Ascending aorta (tissue), 2 donors: ENCODE data around the gene SIM2. TPM values are rescaled to one million over a fixed set of nuclear protein-coding genes. Genes with fewer than 3 reads are reported as not detected.
A peak's percentile ranks its signal among the peaks of the same experiment; 100 is the strongest.

Experiments used
- DNase-seq, 2 donors: peaks; one replicate each; pipeline ENCODE4 v3.0.0-alpha.2; 2019; ENCODE audit warnings: low spot score in 2 of 2
- H3K27ac ChIP-seq, 2 donors: fragments of 200-600 bp; sonication (generic); one replicate each; pipeline ENCODE4 v1.5.1; 2016 to 2017; ENCODE audit warnings: mild to moderate bottlenecking in 1 of 2
- H3K27me3 ChIP-seq: fragments of 200-600 bp; sonication (generic); one replicate; pipeline ENCODE4 v1.5.1; 2017
- H3K36me3 ChIP-seq, 2 donors: fragments of 200-600 bp; sonication (generic); one replicate each; pipeline ENCODE4 v1.5.1; 2016
- H3K4me1 ChIP-seq, 2 donors: fragments of 200-600 bp; sonication (generic); one replicate each; pipeline ENCODE4 v1.5.1; 2016 to 2017; ENCODE audit warnings: mild to moderate bottlenecking in 1 of 2
- H3K4me3 ChIP-seq, 2 donors: fragments of 200-600 bp; sonication (generic); one replicate each; pipeline ENCODE4 v1.5.1; 2016 to 2017; ENCODE audit warnings: mild to moderate bottlenecking in 1 of 2
- H3K9me3 ChIP-seq, 2 donors: fragments of 200-600 bp; sonication (generic); one replicate each; pipeline ENCODE4 v1.5.1; 2016
- intact Hi-C: fragments of 100-400 bp; cut with DNase I; formaldehyde crosslinking; loops from one replicate; pipeline ENCODE4 v1.15.1; 2023
- total RNA-seq: library from RNA; depleted of rRNA; stranded (reverse); fragments of >200 nt; gene quantifications from one replicate; pipeline ENCODE4 v1.1.0, GENCODE V29; 2016
- TF ChIP-seq, protein P1 (sequence below), 3 experiments: fragments of 200-600 bp in 2 of 3; fragments of 450-650 bp in 1 of 3; sonication (generic) in 2 of 3; IDR thresholded peaks; one replicate each; pipeline ENCODE4 v1.5.1; 2016 to 2019; ENCODE audit warnings: antibody characterized with exemption in 3 of 3, mild to moderate bottlenecking in 1 of 3, moderate library complexity in 1 of 3

SIM2 gene
- total RNA-seq, 1 donor from 2014 or later = not detected

DNA sequence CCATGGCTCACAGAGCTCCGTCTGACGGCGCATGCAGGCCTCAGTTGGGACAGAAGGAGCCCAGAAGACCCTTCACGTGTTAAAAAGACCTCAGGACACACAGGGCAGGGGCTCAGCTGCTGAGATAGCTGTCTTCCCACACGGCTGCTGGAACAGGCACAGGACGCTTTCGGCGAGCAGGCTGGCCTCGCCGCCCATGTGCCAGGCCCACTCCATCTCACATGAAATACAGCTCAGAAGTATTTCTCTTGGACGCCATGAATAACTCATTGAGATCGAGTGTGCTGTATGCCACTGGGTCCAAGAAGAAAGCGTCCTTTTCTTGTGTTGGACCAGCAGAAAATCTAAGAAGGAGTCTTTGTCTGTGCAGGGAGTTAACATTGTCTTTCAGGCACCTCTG, 69.6 kb downstream of the SIM2 start:
- intact Hi-C loops = no loop called here
- Histone ChIP-seq H3K36me3 (peaks cover 0 to 3% of the 10 kb centered on the region in 2 donors), H3K4me1 (peaks cover 0 to 2% of the 10 kb centered on the region in 2 donors), H3K27ac (no peak overlapping the region), H3K4me3 (no peak overlapping the region), H3K9me3 (no peaks in the 10 kb centered on the region), H3K27me3 (no peaks in the 10 kb centered on the region)
- no peak for DNase-seq
- TF ChIP-seq, protein P1, sequence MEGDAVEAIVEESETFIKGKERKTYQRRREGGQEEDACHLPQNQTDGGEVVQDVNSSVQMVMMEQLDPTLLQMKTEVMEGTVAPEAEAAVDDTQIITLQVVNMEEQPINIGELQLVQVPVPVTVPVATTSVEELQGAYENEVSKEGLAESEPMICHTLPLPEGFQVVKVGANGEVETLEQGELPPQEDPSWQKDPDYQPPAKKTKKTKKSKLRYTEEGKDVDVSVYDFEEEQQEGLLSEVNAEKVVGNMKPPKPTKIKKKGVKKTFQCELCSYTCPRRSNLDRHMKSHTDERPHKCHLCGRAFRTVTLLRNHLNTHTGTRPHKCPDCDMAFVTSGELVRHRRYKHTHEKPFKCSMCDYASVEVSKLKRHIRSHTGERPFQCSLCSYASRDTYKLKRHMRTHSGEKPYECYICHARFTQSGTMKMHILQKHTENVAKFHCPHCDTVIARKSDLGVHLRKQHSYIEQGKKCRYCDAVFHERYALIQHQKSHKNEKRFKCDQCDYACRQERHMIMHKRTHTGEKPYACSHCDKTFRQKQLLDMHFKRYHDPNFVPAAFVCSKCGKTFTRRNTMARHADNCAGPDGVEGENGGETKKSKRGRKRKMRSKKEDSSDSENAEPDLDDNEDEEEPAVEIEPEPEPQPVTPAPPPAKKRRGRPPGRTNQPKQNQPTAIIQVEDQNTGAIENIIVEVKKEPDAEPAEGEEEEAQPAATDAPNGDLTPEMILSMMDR (IDR thresholded peaks at IDR 0.05) = no peak

- peaks cover 0 to 2% of the 10 kb centered on the region in 2 donors for H3K4me1 ChIP-seq
- no peak overlapping the region for H3K27ac ChIP-seq
- DNase-seq = no peak
- TF ChIP-seq, protein P1 (IDR thresholded peaks at IDR 0.05) = no peak
- peaks cover 0 to 3% of the 10 kb centered on the region in 2 donors for H3K36me3 ChIP-seq
- H3K9me3 ChIP-seq = no peaks in the 10 kb centered on the region
- no peak overlapping the region for H3K4me3 ChIP-seq
- no peaks in the 10 kb centered on the region for H3K27me3 ChIP-seq
- intact Hi-C loops = no loop called here
Observed at GRCh38 chr21:36769051-36769839, 70.3 kb downstream of the SIM2 start.

DNA sequence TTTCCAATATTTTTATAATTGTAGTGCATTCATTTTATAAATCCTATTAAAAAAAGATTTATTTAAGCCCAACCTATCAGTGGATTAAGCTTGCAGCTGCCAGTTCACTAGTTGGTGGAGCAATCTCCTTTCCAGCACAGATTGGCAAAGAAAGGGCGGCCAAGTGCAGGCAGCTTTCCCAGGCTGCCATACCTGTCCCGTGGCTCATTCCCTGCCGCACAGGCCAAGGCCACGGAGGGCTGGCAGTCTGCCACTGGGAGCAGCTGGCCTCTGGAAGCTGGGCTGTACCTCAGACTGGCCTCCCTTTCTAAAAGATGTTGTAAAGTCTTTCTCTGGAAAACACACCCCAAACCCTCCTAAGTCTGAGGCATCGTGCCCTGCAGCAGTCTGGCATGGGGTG, 74.2 kb downstream of the SIM2 start:
- H3K9me3 ChIP-seq = no peaks in the 10 kb centered on the region
- no peak overlapping the region for H3K4me3 ChIP-seq
- H3K36me3 ChIP-seq = no peaks in the 10 kb centered on the region
- intact Hi-C loops = no loop called here
- TF ChIP-seq, protein P1 (IDR thresholded peaks at IDR 0.05) = no peak
- H3K4me1 ChIP-seq = peaks cover 0 to 2% of the 10 kb centered on the region in 2 donors
- DNase-seq = peak; percentile 40 to 83
- no peaks in the 10 kb centered on the region for H3K27me3 ChIP-seq
- H3K27ac ChIP-seq = peak overlapping the region in 1 of 2 donors; percentile 51

DNA sequence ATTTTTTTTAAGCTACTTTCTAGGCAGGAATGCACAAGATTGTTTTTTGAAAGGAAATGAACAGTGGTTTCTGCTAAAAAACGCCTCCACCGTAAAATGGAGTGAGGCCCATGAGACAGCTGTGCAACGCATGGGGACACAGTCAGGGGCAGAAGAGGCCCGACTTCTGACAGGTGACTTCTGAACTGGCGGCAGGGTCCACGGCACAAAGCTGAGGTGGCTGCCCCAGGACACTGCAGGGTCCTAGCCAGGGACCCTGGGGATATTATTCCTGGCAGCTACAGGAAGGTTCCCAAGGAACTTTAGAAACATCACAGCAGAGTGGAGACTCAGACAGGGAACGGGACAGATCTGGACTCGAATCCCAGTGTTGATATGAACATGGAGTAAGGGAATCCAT, 75.1 kb downstream of the SIM2 start:
- no peaks in the 10 kb centered on the region for H3K9me3 ChIP-seq
- H3K36me3 ChIP-seq = no peaks in the 10 kb centered on the region
- H3K4me1 ChIP-seq = no peaks in the 10 kb centered on the region
- H3K27me3 ChIP-seq = no peaks in the 10 kb centered on the region
- TF ChIP-seq, protein P1 (IDR thresholded peaks at IDR 0.05) = no peak
- no peak overlapping the region for H3K4me3 ChIP-seq
- DNase-seq = no peak
- H3K27ac ChIP-seq = no peak overlapping the region
- intact Hi-C loops = no loop called here

DNA sequence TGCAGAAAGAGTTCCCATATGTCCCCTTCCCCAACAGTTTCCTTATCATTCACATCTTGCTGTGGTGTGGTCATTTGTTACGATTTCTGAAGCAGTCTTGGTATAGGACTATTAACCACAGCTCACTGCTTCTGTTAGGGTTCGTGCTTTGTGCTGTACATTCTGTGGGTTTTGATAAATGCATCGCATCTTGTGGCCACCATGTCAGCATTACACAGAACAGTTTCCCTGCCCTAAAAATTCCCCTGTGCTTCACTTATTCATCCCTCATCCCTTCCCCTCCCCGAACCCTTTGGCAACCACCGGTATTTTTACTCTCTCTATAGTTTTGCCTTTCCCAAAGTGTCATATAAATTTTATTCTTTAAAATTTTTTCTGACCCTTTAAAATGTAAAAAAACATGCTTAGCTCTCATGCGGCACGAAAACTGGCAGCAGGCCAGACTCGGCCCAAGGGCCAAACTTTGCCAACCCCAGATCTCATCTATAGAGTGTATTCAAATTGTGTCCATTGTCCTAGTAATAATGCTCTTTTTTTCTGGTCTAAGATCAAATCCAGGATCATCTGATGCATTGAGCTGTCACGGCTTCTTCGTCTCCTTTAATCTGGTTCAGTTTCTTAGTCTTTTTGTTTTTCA, 78.2 kb downstream of the SIM2 start:
- H3K4me1 ChIP-seq = no peaks in the 10 kb centered on the region
- no peaks in the 10 kb centered on the region for H3K9me3 ChIP-seq
- H3K27me3 ChIP-seq = no peaks in the 10 kb centered on the region
- intact Hi-C loops = no loop called here
- H3K36me3 ChIP-seq = no peaks in the 10 kb centered on the region
- no peak overlapping the region for H3K27ac ChIP-seq
- TF ChIP-seq, protein P1 (IDR thresholded peaks at IDR 0.05) = no peak
- H3K4me3 ChIP-seq = no peak overlapping the region
- no peak for DNase-seq
